ENCODE data around the gene COLGALT1.

- no peak for TF ChIP-seq CTCF (IDR thresholded peaks at IDR 0.05)
- TF ChIP-seq POLR2A (IDR thresholded peaks at IDR 0.05) = no peak
- TF ChIP-seq POLR2AphosphoS5 (IDR thresholded peaks at IDR 0.05) = no peak
Observed at GRCh38 chr19:17632577-17632976, 77.1 kb downstream of the COLGALT1 start.

All from transverse colon (tissue), 4 donors.